Body of pancreas (tissue), 4 donors: ENCODE results near the gene DCT.

Source experiments
- CTCF ChIP-seq, 7 experiments: fragments of 450-650 bp in 4 of 7; fragments of 200-600 bp in 3 of 7; sonication (generic) in 3 of 7; IDR thresholded peaks; one replicate each; pipeline ENCODE4 v1.5.1; 2016 to 2019; ENCODE audit warnings: antibody characterized with exemption in 7 of 7
- POLR2A ChIP-seq, 3 donors: fragments of 450-650 bp; IDR thresholded peaks; one replicate each; pipeline ENCODE4 v1.6.1; 2016; ENCODE audit warnings: antibody characterized with exemption in 3 of 3, mild to moderate bottlenecking in 2 of 3

- TF ChIP-seq CTCF (IDR thresholded peaks at IDR 0.05) (no peak), POLR2A (IDR thresholded peaks at IDR 0.05) (no peak)
These were observed 62.2 kb downstream of the DCT start for GRCh38 chr13:94417294-94417693.
